Karpas-422 (cell line): ENCODE results near the gene CEP41. TPM values are rescaled to one million over a fixed set of nuclear protein-coding genes. Genes with fewer than 3 reads are reported as not detected.

ENCODE experiments used
- DNase-seq: peaks from one replicate; pipeline ENCODE4 v3.0.0-alpha.2; 2015
- H2AFZ ChIP-seq: fragments of 200-600 bp; sonication (generic); 2 replicates; pipeline ENCODE4 v1.6.1; 2014; ENCODE audit warnings: antibody characterized with exemption, low read length, mixed read lengths
- H3K27ac ChIP-seq: fragments of 200-600 bp; sonication (generic); 2 replicates; pipeline ENCODE4 v1.5.1; 2014; ENCODE audit warnings: mild to moderate bottlenecking, low read length, moderate library complexity
- H3K27me3 ChIP-seq: fragments of 200-600 bp; sonication (generic); 2 replicates; pipeline ENCODE4 v1.6.1; 2014; ENCODE audit warnings: low read length, mixed read lengths
- H3K36me3 ChIP-seq: fragments of 200-600 bp; sonication (generic); 2 replicates; pipeline ENCODE4 v1.6.1; 2014; ENCODE audit warnings: low read length, mixed read lengths; ENCODE audit not compliant: insufficient read depth
- H3K4me1 ChIP-seq: fragments of 200-600 bp; sonication (generic); 2 replicates; pipeline ENCODE4 v1.6.1; 2014; ENCODE audit warnings: mild to moderate bottlenecking, low read length, mixed read lengths
- H3K4me2 ChIP-seq: fragments of 200-600 bp; sonication (generic); 2 replicates; pipeline ENCODE4 v1.6.1; 2014; ENCODE audit warnings: low read length, low read depth, mild to moderate bottlenecking; ENCODE audit not compliant: poor library complexity, severe bottlenecking
- H3K4me3 ChIP-seq: fragments of 200-600 bp; sonication (generic); 2 replicates; pipeline ENCODE4 v1.5.1; 2014; ENCODE audit warnings: mild to moderate bottlenecking, antibody characterized with exemption, low read length, mixed read lengths
- H3K79me2 ChIP-seq: fragments of 200-600 bp; sonication (generic); 2 replicates; pipeline ENCODE4 v1.6.1; 2014; ENCODE audit warnings: mild to moderate bottlenecking, low read length, mixed read lengths
- H3K9ac ChIP-seq: fragments of 200-600 bp; sonication (generic); 2 replicates; pipeline ENCODE4 v1.6.0; 2014; ENCODE audit warnings: low read length
- H3K9me2 ChIP-seq: fragments of 200-600 bp; sonication (generic), shearing (Covaris generic); replicated peaks from 2 replicates; pipeline ENCODE4 v1.6.0; 2014; ENCODE audit warnings: mild to moderate bottlenecking, low read length, moderate library complexity; ENCODE audit not compliant: insufficient read depth
- H3K9me3 ChIP-seq: fragments of 300-700, 200-600 bp; sonication (generic); 2 replicates; pipeline ENCODE4 v1.6.1; 2014; ENCODE audit warnings: low read length, mixed read lengths
- H4K20me1 ChIP-seq: fragments of 200-600 bp; sonication (generic); 2 replicates; pipeline ENCODE4 v1.6.1; 2014; ENCODE audit warnings: mild to moderate bottlenecking, antibody characterized with exemption, low read length, low read depth; ENCODE audit not compliant: insufficient read depth
- total RNA-seq: library from RNA; depleted of rRNA; stranded (reverse); fragments of >200 nt; shearing (Covaris generic); gene quantifications from 2 replicates; pipeline ENCODE4 v1.2.3, GENCODE V29; 2014; ENCODE audit warnings: low replicate concordance

The CEP41 gene
- total RNA-seq, 1 experiment from 2014 or later: 7.3 TPM

- Histone ChIP-seq H3K9me3 (no peaks in the 10 kb centered on the region), H3K27ac (no peak overlapping the region), H3K36me3 (no peaks in the 10 kb centered on the region), H3K9ac (no peak overlapping the region), H3K4me2 (no peak overlapping the region), H3K9me2 (no peaks in the 10 kb centered on the region), H2AFZ (no peak overlapping the region), H4K20me1 (no peaks in the 10 kb centered on the region), H3K79me2 (no peaks in the 10 kb centered on the region), H3K27me3 (peaks cover 3% of the 10 kb centered on the region; the same call in 1 of the 2 replicates), H3K4me1 (no peaks in the 10 kb centered on the region), H3K4me3 (no peak overlapping the region)
- DNase-seq: no peak
Measured at GRCh38 chr7:130359276-130359857, 81.4 kb downstream of the CEP41 start.

GRCh38 chr7:130358471-130358870, 82.3 kb downstream of the CEP41 start:
- no peak for DNase-seq
- H2AFZ ChIP-seq: no peak overlapping the region

GRCh38 chr7:130356876-130357611, 83.8 kb downstream of the CEP41 start:
- no peaks in the 10 kb centered on the region for H3K79me2 ChIP-seq
- no peak overlapping the region for H3K9ac ChIP-seq
- H3K9me3 ChIP-seq: no peaks in the 10 kb centered on the region
- H3K4me2 ChIP-seq: no peak overlapping the region
- no peaks in the 10 kb centered on the region for H3K36me3 ChIP-seq
- DNase-seq: no peak
- H3K9me2 ChIP-seq: no peaks in the 10 kb centered on the region
- H3K4me3 ChIP-seq: no peak overlapping the region
- no peak overlapping the region for H2AFZ ChIP-seq
- peaks cover 3% of the 10 kb centered on the region; the same call in 1 of the 2 replicates for H3K27me3 ChIP-seq
- no peaks in the 10 kb centered on the region for H3K4me1 ChIP-seq
- no peak overlapping the region for H3K27ac ChIP-seq
- no peaks in the 10 kb centered on the region for H4K20me1 ChIP-seq

More at GRCh38 chr7:130358471-130358870, 82.3 kb downstream of the CEP41 start:
- Histone ChIP-seq H3K4me2 (no peak overlapping the region), H3K27me3 (peaks cover 3% of the 10 kb centered on the region; the same call in 1 of the 2 replicates), H3K9me3 (no peaks in the 10 kb centered on the region), H3K27ac (no peak overlapping the region), H3K9ac (no peak overlapping the region), H3K79me2 (no peaks in the 10 kb centered on the region), H3K4me1 (no peaks in the 10 kb centered on the region), H3K4me3 (no peak overlapping the region), H3K36me3 (no peaks in the 10 kb centered on the region), H3K9me2 (no peaks in the 10 kb centered on the region), H4K20me1 (no peaks in the 10 kb centered on the region)

GRCh38 chr7:130356121-130356875, 84.5 kb downstream of the CEP41 start:
- no peak overlapping the region for H2AFZ ChIP-seq
- H3K36me3 ChIP-seq: no peaks in the 10 kb centered on the region
- H3K4me1 ChIP-seq: no peaks in the 10 kb centered on the region
- DNase-seq: no peak
- H3K27me3 ChIP-seq: peaks cover 3% of the 10 kb centered on the region; the same call in 1 of the 2 replicates
- H3K4me3 ChIP-seq: no peak overlapping the region
- no peak overlapping the region for H3K27ac ChIP-seq
- H3K9me2 ChIP-seq: no peaks in the 10 kb centered on the region
- no peaks in the 10 kb centered on the region for H4K20me1 ChIP-seq
- H3K9ac ChIP-seq: no peak overlapping the region
- H3K9me3 ChIP-seq: no peaks in the 10 kb centered on the region
- no peaks in the 10 kb centered on the region for H3K79me2 ChIP-seq
- H3K4me2 ChIP-seq: no peak overlapping the region

- Histone ChIP-seq H3K4me1 (no peaks in the 10 kb centered on the region), H3K27me3 (no peaks in the 10 kb centered on the region), H3K9ac (no peak overlapping the region), H3K79me2 (no peaks in the 10 kb centered on the region), H3K27ac (no peak overlapping the region), H4K20me1 (no peaks in the 10 kb centered on the region), H3K9me2 (no peaks in the 10 kb centered on the region), H3K9me3 (no peaks in the 10 kb centered on the region), H3K36me3 (no peaks in the 10 kb centered on the region), H2AFZ (no peak overlapping the region), H3K4me2 (no peak overlapping the region), H3K4me3 (no peak overlapping the region)
- no peak for DNase-seq
Measured at GRCh38 chr7:130353196-130353595, 87.6 kb downstream of the CEP41 start.

GRCh38 chr7:130352194-130353074, 88.4 kb downstream of the CEP41 start:
- Histone ChIP-seq H3K4me1 (no peaks in the 10 kb centered on the region), H3K9me2 (no peaks in the 10 kb centered on the region), H4K20me1 (no peaks in the 10 kb centered on the region), H3K4me2 (no peak overlapping the region), H2AFZ (no peak overlapping the region), H3K4me3 (no peak overlapping the region), H3K79me2 (no peaks in the 10 kb centered on the region), H3K9ac (no peak overlapping the region), H3K36me3 (no peaks in the 10 kb centered on the region), H3K27me3 (no peaks in the 10 kb centered on the region), H3K27ac (no peak overlapping the region), H3K9me3 (no peaks in the 10 kb centered on the region)
- no peak for DNase-seq

- no peaks in the 10 kb centered on the region for H4K20me1 ChIP-seq
- H2AFZ ChIP-seq: no peak overlapping the region
- H3K9me3 ChIP-seq: no peaks in the 10 kb centered on the region
- no peak overlapping the region for H3K4me3 ChIP-seq
- H3K9ac ChIP-seq: no peak overlapping the region
- H3K4me1 ChIP-seq: no peaks in the 10 kb centered on the region
- H3K79me2 ChIP-seq: no peaks in the 10 kb centered on the region
- no peaks in the 10 kb centered on the region for H3K27me3 ChIP-seq
- DNase-seq: no peak
- no peaks in the 10 kb centered on the region for H3K9me2 ChIP-seq
- H3K4me2 ChIP-seq: no peak overlapping the region
- no peak overlapping the region for H3K27ac ChIP-seq
- H3K36me3 ChIP-seq: no peaks in the 10 kb centered on the region
Measured at GRCh38 chr7:130351791-130352090, 89.1 kb downstream of the CEP41 start.
